HFF-Myc (cell line): ENCODE data around the gene IL23A.

Source experiments
- DNase-seq: peaks from one replicate; pipeline ENCODE4 v3.0.0-alpha.2; 2011; ENCODE audit warnings: low read depth; ENCODE audit errors: extremely low read depth
- H3K4me3 ChIP-seq: replicated peaks from 2 replicates; pipeline ENCODE4 v1.5.1; 2011; ENCODE audit warnings: low read depth, mild to moderate bottlenecking, control low read depth, low read length
- TF ChIP-seq, protein P1 (sequence below): IDR thresholded peaks from 2 replicates; pipeline ENCODE4 v1.5.1; 2012; ENCODE audit warnings: mild to moderate bottlenecking, low read depth, low read length, control low read depth; ENCODE audit errors: missing control alignments

The IL23A gene

DNA sequence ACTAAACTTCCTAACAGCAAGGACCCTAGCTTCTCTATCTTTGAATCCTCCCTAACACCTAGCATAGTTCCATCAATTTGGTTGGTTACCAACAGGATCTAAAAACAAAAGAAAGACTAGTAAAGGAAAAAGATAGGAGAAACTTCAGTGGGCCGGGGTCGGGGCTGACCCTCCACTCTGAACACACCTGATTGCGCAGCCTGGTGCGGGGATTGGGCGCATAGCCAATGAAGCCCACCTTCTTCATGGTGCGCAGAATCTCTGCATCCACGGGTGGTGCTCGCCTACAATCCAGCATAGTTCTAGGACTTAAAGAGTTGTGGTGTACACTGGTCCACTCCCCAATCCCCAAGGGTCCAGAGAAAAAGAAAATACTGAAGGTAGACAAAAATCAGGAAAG, 12.6 kb upstream of the IL23A start:
- H3K4me3 ChIP-seq: no peak overlapping the region
- no peak for DNase-seq
- TF ChIP-seq, protein P1, sequence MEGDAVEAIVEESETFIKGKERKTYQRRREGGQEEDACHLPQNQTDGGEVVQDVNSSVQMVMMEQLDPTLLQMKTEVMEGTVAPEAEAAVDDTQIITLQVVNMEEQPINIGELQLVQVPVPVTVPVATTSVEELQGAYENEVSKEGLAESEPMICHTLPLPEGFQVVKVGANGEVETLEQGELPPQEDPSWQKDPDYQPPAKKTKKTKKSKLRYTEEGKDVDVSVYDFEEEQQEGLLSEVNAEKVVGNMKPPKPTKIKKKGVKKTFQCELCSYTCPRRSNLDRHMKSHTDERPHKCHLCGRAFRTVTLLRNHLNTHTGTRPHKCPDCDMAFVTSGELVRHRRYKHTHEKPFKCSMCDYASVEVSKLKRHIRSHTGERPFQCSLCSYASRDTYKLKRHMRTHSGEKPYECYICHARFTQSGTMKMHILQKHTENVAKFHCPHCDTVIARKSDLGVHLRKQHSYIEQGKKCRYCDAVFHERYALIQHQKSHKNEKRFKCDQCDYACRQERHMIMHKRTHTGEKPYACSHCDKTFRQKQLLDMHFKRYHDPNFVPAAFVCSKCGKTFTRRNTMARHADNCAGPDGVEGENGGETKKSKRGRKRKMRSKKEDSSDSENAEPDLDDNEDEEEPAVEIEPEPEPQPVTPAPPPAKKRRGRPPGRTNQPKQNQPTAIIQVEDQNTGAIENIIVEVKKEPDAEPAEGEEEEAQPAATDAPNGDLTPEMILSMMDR: no peak

DNA sequence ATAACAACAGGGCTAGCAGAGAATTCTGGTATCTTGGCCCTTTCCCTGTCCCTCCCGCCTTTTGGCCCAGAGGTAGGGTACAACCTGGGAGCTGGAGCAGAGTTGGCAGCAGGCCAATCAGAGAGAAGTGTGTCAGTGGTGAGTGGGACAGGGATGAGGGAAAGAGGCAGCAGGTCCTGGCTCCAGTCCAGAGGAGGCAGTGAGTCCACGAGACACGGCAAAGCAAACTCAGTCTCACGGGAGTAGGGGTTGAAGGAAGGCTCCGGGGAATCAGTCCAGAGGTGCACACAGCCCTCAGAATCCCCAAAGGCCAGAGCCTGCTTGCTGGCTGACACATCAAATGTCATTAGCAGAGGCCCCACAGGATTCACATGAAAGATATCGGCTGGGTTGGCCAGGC, 12.2 kb upstream of the IL23A start:
- H3K4me3 ChIP-seq: no peak overlapping the region
- TF ChIP-seq, protein P1: no peak
- no peak for DNase-seq

DNA sequence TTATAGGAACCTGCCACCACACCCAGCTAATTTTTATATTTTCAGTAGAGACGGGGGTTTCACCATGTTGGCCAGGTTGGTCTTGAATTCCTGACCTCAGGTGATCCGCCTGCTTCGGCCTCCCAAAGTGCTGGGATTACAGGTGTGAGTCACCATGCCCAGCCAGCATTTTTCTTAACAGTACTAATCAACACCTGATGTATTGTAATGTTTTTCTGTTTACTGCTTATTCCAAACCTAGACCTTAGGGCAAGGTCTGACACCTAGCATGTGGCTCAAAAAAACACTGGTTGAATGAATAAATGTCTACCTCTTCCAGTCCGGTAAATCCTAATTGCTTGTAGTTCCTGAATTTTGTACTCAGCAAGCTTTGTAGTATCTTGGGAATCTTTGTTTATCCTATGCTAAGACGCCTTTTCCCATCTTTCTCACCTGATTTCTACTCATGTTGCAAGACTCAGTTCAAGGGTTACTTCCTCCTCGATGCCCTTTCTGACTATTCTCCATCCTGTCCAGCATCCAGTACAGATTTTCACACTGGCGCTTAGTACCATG, 7.7 kb upstream of the IL23A start:
- H3K4me3 ChIP-seq: no peak overlapping the region
- TF ChIP-seq, protein P1: no peak
- no peak for DNase-seq

DNA sequence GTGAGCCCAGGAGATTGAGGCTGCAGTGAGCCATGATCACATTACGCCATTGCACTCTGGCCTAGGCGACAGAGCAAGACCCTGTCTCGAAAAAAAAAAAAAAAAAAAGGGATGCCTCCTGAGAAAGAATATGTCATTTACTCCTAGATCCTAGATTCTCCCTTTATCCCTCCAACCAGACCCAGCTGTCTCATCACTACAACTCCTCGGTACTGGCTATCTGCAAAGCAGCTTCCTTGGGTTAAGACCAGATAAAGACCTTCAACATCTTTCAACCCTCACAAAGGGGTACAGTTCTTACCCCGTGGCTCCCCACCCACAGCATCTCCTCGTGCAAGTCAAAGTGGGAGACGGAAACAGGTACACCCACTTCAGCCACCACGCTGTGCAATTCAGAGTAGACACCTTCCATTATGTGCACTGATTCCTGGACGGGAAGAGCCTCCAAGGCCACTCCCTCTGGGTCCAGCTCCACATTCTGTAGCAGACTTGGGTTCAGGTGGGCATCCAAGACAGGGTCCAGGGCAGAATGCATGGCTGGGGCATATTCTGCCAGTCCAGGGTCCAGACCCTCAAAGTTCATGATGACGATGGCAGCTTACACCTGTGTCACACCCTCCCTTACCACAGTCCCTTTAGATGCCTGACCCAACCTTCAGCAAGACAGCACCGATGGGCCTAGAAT, 6.0 kb upstream of the IL23A start:
- TF ChIP-seq, protein P1: no peak
- DNase-seq: no peak
- peak overlapping the region; percentile 59 for H3K4me3 ChIP-seq

DNA sequence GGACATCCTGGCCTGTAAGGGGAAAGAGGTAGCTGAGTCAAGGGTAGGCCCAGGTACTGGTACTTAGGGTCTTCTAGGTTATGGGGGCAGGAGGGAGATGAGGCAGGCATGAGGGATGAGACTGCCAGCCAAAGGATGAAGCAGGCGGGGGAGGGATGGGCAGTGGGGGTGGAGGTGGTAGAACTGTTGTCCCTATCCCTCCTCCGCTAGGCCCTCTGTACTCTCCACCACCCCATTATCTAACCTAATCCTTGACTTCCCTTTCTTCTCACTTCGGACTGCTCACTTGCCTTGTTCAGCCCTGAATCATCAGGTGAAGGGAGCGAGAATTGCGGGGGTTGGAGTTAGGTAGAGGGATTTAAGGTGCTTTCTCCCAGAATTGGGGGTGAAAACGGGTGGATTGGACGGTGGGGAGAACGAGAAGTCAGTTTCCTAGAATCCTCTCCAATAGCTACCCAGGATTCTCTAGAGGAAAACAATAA, 5.4 kb upstream of the IL23A start:
- peak overlapping the region; percentile 59 for H3K4me3 ChIP-seq
- no peak for DNase-seq
- TF ChIP-seq, protein P1: no peak

DNA sequence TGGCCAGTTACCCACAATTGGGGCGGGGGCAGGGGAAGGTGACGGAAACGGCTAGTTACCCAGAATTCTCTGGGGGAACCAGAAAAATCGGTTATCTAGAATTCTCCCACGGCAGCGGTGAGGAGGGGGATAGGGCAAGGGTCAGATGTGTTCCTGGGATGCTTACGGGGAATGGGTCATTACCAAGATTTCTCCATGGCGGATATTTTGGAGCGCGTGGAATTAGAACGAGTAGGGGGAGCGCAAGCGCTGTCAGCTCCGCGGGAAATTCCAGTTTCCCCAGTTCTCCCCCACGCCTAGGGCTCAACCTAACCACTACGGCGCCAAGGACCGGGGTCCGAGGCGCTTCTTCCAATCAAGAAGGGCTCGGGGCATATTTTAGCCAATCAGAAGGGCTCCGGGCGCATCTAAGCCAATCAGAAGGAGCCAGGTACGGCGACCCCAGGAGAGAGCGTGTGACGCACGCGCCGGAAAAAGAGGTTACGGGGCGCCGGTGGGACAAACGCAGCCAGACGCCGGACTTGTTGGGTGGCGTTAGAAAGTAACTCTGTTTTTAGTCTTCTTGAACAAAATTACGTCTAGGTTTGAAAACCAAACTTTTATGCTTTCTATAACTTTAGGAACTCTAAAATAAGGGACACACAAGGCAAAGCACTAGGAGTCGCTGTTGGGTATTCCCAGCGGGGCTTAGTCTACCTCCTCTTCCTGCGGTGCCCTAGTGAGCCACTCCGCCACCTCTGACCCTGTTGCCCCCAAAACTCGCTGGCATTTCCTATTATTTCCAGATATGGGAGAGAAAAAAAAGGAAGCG, 4.8 kb upstream of the IL23A start, which contains the start of gene PAN2:
Gene PAN2 (minus strand): TSS at position 322 of the 811 bp plus-strand sequence. CDS start 906 bp downstream, outside the sequence.
- peak; percentile 87 for DNase-seq
- peak within 1 kb of the TSS; percentile 59 for H3K4me3 ChIP-seq
- TF ChIP-seq, protein P1: peak; percentile 69
